GM18511 (cell line): Measurements from ENCODE around the gene C3AR1.
"Not testable (repeated sequence)": the region's sequence is repeated elsewhere in the genome, so short reads cannot be mapped to it uniquely, and the experiment has no call there.

Source experiments
- ATAC-seq: cut with Tn5 transposase; IDR thresholded peaks from one replicate; pipeline ENCODE4 v1.9.1; 2021; ENCODE audit warnings: mild to moderate bottlenecking, moderate library complexity; ENCODE audit not compliant: unreplicated experiment

C3AR1 gene

GRCh38 chr12:8065991-8066594 lies at the start of gene C3AR1:
C3AR1 (minus strand) TSS chr12:8066359; CDS start chr12:8060185, 6,174 bp downstream.
- no peak for ATAC-seq

GRCh38 chr12:8113117-8113516 lies 47.0 kb upstream of the C3AR1 start:
- not testable (repeated sequence) for ATAC-seq

GRCh38 chr12:8108808-8109398 lies 42.7 kb upstream of the C3AR1 start:
- ATAC-seq, result no peak

- no peak for ATAC-seq
These were observed 33.1 kb upstream of the C3AR1 start for GRCh38 chr12:8099235-8099634.

GRCh38 chr12:8096281-8096915 lies 30.2 kb upstream of the C3AR1 start:
- ATAC-seq, result no peak

- ATAC-seq, result no peak
These were observed 27.1 kb upstream of the C3AR1 start for GRCh38 chr12:8093291-8093690.

- no peak for ATAC-seq
These were observed 23.6 kb upstream of the C3AR1 start for GRCh38 chr12:8089716-8090115.

GRCh38 chr12:8089277-8089676 lies 23.1 kb upstream of the C3AR1 start:
- ATAC-seq, result not testable (repeated sequence)

- ATAC-seq, result peak; percentile 80
These were observed 22.4 kb upstream of the C3AR1 start for GRCh38 chr12:8088574-8088973.

GRCh38 chr12:8087666-8088065 lies 21.5 kb upstream of the C3AR1 start:
- ATAC-seq, result no peak

- not testable (repeated sequence) for ATAC-seq
These were observed 18.2 kb upstream of the C3AR1 start for GRCh38 chr12:8084351-8084750.

- no peak for ATAC-seq
These were observed 16.6 kb upstream of the C3AR1 start for GRCh38 chr12:8082808-8083100.

GRCh38 chr12:8081251-8081920 lies 15.2 kb upstream of the C3AR1 start:
- peak; percentile 43 for ATAC-seq

- no peak for ATAC-seq
These were observed 14.0 kb upstream of the C3AR1 start for GRCh38 chr12:8080120-8080519.

GRCh38 chr12:8078916-8079315 lies 12.8 kb upstream of the C3AR1 start:
- no peak for ATAC-seq

- no peak for ATAC-seq
These were observed 12.2 kb upstream of the C3AR1 start for GRCh38 chr12:8078398-8078797.

GRCh38 chr12:8077207-8077606 lies 11.0 kb upstream of the C3AR1 start:
- ATAC-seq, result no peak

- ATAC-seq, result no peak
These were observed 10.2 kb upstream of the C3AR1 start for GRCh38 chr12:8076366-8076765.

- ATAC-seq, result no peak
These were observed 9.8 kb upstream of the C3AR1 start for GRCh38 chr12:8075935-8076334.

GRCh38 chr12:8071820-8072219 lies 5.7 kb upstream of the C3AR1 start:
- not testable (repeated sequence) for ATAC-seq

- ATAC-seq, result no peak
These were observed 3.4 kb upstream of the C3AR1 start for GRCh38 chr12:8069582-8069981.

GRCh38 chr12:8064131-8064530 lies 2.0 kb downstream of the C3AR1 start:
- no peak for ATAC-seq
